Activated CD8-positive, alpha-beta memory T cell treated with anti-CD3 and anti-CD28 coated beads for 36 hours (primary cell): ENCODE data around the gene OR5K2. TPM values are rescaled to one million over a fixed set of nuclear protein-coding genes. Genes with fewer than 3 reads are reported as not detected.

Source experiments
- CTCF ChIA-PET: fragments of 350-600 bp; sonication (Branson Sonifier 250); formaldehyde crosslinking; loops from one replicate; lab custom pipeline; 2021; ENCODE audit warnings: antibody characterized with exemption; lab: Charles Lee
- POLR2A ChIA-PET: fragments of 350-600 bp; sonication (Branson Sonifier 250); formaldehyde crosslinking; loops from one replicate; lab custom pipeline; 2021; ENCODE audit warnings: antibody characterized with exemption; lab: Charles Lee
- total RNA-seq, 2 experiments: library from RNA; stranded (reverse); gene quantifications; one replicate each; pipeline ENCODE4 v1.2.3, GENCODE V29; 2021

The OR5K2 gene
- total RNA-seq: not detected

- CTCF ChIA-PET: no interaction called here
- POLR2A ChIA-PET: no interaction called here
Observed at GRCh38 chr3:98497381-98497780, at the start of gene OR5K2. OR5K2 (plus strand) TSS chr3:98497681; CDS start chr3:98497681, 0 bp downstream.

GRCh38 chr3:98449606-98450193 is 47.8 kb upstream of the OR5K2 start:
- ChIA-PET POLR2A (no interaction called here), CTCF (no interaction called here)

- ChIA-PET CTCF (no interaction called here), POLR2A (no interaction called here)
Observed at GRCh38 chr3:98450372-98450771, 47.1 kb upstream of the OR5K2 start.

GRCh38 chr3:98453827-98454226 is 43.7 kb upstream of the OR5K2 start:
- ChIA-PET POLR2A (no interaction called here), CTCF (no interaction called here)

- ChIA-PET POLR2A (no interaction called here), CTCF (no interaction called here)
Observed at GRCh38 chr3:98454929-98455328, 42.6 kb upstream of the OR5K2 start.

- ChIA-PET CTCF (no interaction called here), POLR2A (no interaction called here)
Observed at GRCh38 chr3:98457543-98457942, 39.9 kb upstream of the OR5K2 start.

- CTCF ChIA-PET: no interaction called here
- POLR2A ChIA-PET: no interaction called here
Observed at GRCh38 chr3:98460220-98460619, 37.3 kb upstream of the OR5K2 start.

GRCh38 chr3:98462901-98463300 is 34.6 kb upstream of the OR5K2 start, which contains the start of gene OR5K1:
OR5K1 (plus strand) TSS chr3:98463201; CDS start chr3:98469577, 6,376 bp downstream.
- POLR2A ChIA-PET: no interaction called here
- CTCF ChIA-PET: no interaction called here

- ChIA-PET POLR2A (no interaction called here), CTCF (no interaction called here)
Observed at GRCh38 chr3:98482717-98483482, 14.6 kb upstream of the OR5K2 start.

- POLR2A ChIA-PET: no interaction called here
- CTCF ChIA-PET: no interaction called here
Observed at GRCh38 chr3:98483626-98484025, 13.9 kb upstream of the OR5K2 start.

GRCh38 chr3:98500019-98500418 is 2.5 kb downstream of the OR5K2 start:
- ChIA-PET POLR2A (no interaction called here), CTCF (no interaction called here)

- ChIA-PET POLR2A (no interaction called here), CTCF (no interaction called here)
Observed at GRCh38 chr3:98501270-98501669, 3.8 kb downstream of the OR5K2 start.

GRCh38 chr3:98501863-98502576 is 4.5 kb downstream of the OR5K2 start:
- ChIA-PET POLR2A (no interaction called here), CTCF (no interaction called here)

- ChIA-PET CTCF (interaction anchor here (0.6 kb wide), 1 partner anchor 985 kb away, joined by 3 read pairs; no protein-coding TSS in a partner anchor), POLR2A (no interaction called here)
Observed at GRCh38 chr3:98504539-98504938, 7.1 kb downstream of the OR5K2 start.

GRCh38 chr3:98508582-98508981 is 11.1 kb downstream of the OR5K2 start:
- POLR2A ChIA-PET: no interaction called here
- CTCF ChIA-PET: no interaction called here

GRCh38 chr3:98512576-98512975 is 15.1 kb downstream of the OR5K2 start:
- ChIA-PET CTCF (no interaction called here), POLR2A (no interaction called here)

GRCh38 chr3:98513091-98513511 is 15.6 kb downstream of the OR5K2 start:
- CTCF ChIA-PET: no interaction called here
- POLR2A ChIA-PET: no interaction called here

- CTCF ChIA-PET: interaction anchor here (1.4 kb wide), 1 partner anchor 88 kb away, joined by 3 read pairs; no protein-coding TSS in a partner anchor
- POLR2A ChIA-PET: no interaction called here
Observed at GRCh38 chr3:98513736-98514135, 16.3 kb downstream of the OR5K2 start.

- CTCF ChIA-PET: interaction anchor here (1.4 kb wide), 1 partner anchor 87 kb away, joined by 3 read pairs; no protein-coding TSS in a partner anchor
- POLR2A ChIA-PET: no interaction called here
Observed at GRCh38 chr3:98514948-98515347, 17.5 kb downstream of the OR5K2 start.

- ChIA-PET CTCF (interaction anchor here (0.9 kb wide), 1 partner anchor 18 kb away, joined by 3 read pairs; no protein-coding TSS in a partner anchor), POLR2A (no interaction called here)
Observed at GRCh38 chr3:98518816-98519215, 21.3 kb downstream of the OR5K2 start.
